GM13976 (cell line): ENCODE results near the gene SUCNR1.
"Not testable (repeated sequence)": the region's sequence is repeated elsewhere in the genome, so short reads cannot be mapped to it uniquely, and the experiment has no call there.

Experiments
- DNase-seq: peaks from one replicate; pipeline ENCODE4 v3.0.0; 2012; ENCODE audit warnings: low spot score
- CTCF ChIP-seq: IDR thresholded peaks from 2 replicates; pipeline ENCODE4 v1.5.1; 2012; ENCODE audit warnings: borderline replicate concordance, mild to moderate bottlenecking; ENCODE audit not compliant: insufficient read depth; ENCODE audit errors: extremely low read depth, missing control alignments, control extremely low read depth
- in situ Hi-C: fragments of 300-500 bp; cut with MboI; formaldehyde crosslinking; loops from one replicate; pipeline ENCODE4 v1.12.0; 2022; ENCODE audit warnings: low sequenced_read_pairs, mixed read lengths, inconsistent platforms; ENCODE audit not compliant: unreplicated experiment

Gene SUCNR1

GRCh38 chr3:151841801-151842200, 31.6 kb upstream of the SUCNR1 start:
- in situ Hi-C loops = loop anchor here (10.0 kb wide), 1 partner anchor 73 kb away; no protein-coding TSS in a partner anchor
- DNase-seq = no peak
- no peak for TF ChIP-seq CTCF

GRCh38 chr3:151843275-151843674, 30.2 kb upstream of the SUCNR1 start:
- DNase-seq = no peak
- TF ChIP-seq CTCF = no peak
- in situ Hi-C loops = loop anchor here (10.0 kb wide), 1 partner anchor 72 kb away; no protein-coding TSS in a partner anchor

- no peak for DNase-seq
- in situ Hi-C loops = loop anchor here (10.0 kb wide), 1 partner anchor 69 kb away; no protein-coding TSS in a partner anchor
- TF ChIP-seq CTCF = no peak
Measured at GRCh38 chr3:151845306-151845905, 28.0 kb upstream of the SUCNR1 start.

- DNase-seq, in situ Hi-C loops: not testable (repeated sequence)
Measured at GRCh38 chr3:151850065-151850464, 23.4 kb upstream of the SUCNR1 start.

- TF ChIP-seq CTCF = no peak
- in situ Hi-C loops = no loop called here
- DNase-seq = no peak
Measured at GRCh38 chr3:151852074-151852811, 21.2 kb upstream of the SUCNR1 start.

GRCh38 chr3:151856118-151856517, 17.3 kb upstream of the SUCNR1 start:
- in situ Hi-C loops = no loop called here
- no peak for DNase-seq
- no peak for TF ChIP-seq CTCF

GRCh38 chr3:151856641-151857040, 16.8 kb upstream of the SUCNR1 start:
- in situ Hi-C loops = no loop called here
- no peak for TF ChIP-seq CTCF

More at GRCh38 chr3:151856641-151857040, 16.8 kb upstream of the SUCNR1 start:
- no peak for DNase-seq
